MCF 10A (cell line): ENCODE results near the gene OLFM3. TPM values are rescaled to one million over a fixed set of nuclear protein-coding genes. Genes with fewer than 3 reads are reported as not detected.

Source experiments
- BruUV-seq: library from RNA; stranded (reverse); fragments of 400-500 nt; replicated peaks from 2 replicates; lab custom pipeline; 2021; lab: Mats Ljungman, UMichigan
- CTCF ChIA-PET: fragments of 300-600 bp; sonication (Branson Sonifier 250); formaldehyde crosslinking; extraction: SDS; loops from one replicate; lab custom pipeline; 2021; ENCODE audit warnings: antibody characterized with exemption, inconsistent platforms; lab: Yijun Ruan, JAX
- POLR2A ChIA-PET: fragments of 300-600, 350-650 bp; sonication (Branson Sonifier 250); formaldehyde crosslinking; extraction: SDS; loops from one replicate; lab custom pipeline; 2020; ENCODE audit warnings: antibody characterized with exemption, inconsistent platforms; lab: Yijun Ruan, JAX
- DNase-seq: peaks from one replicate; pipeline ENCODE4 v3.0.0-alpha.2; 2018; ENCODE audit not compliant: unreplicated experiment
- H3K27ac Mint-ChIP-seq: one replicate; pipeline ENCODE4 v1.8.0; 2022; ENCODE audit warnings: mild to moderate bottlenecking, low read depth, mixed read lengths; ENCODE audit not compliant: unreplicated experiment
- H3K27me3 Mint-ChIP-seq: one replicate; pipeline ENCODE4 v1.8.0; 2022; ENCODE audit warnings: mixed read lengths; ENCODE audit not compliant: insufficient read depth, unreplicated experiment
- H3K36me3 Mint-ChIP-seq: one replicate; pipeline ENCODE4 v1.8.0; 2022; ENCODE audit warnings: mild to moderate bottlenecking, moderate library complexity, mixed read lengths; ENCODE audit not compliant: insufficient read depth, unreplicated experiment
- H3K4me1 Mint-ChIP-seq: one replicate; pipeline ENCODE4 v1.8.0; 2022; ENCODE audit warnings: mixed read lengths; ENCODE audit not compliant: insufficient read depth, unreplicated experiment
- H3K4me3 Mint-ChIP-seq: one replicate; pipeline ENCODE4 v1.8.0; 2022; ENCODE audit warnings: mild to moderate bottlenecking, moderate library complexity, mixed read lengths; ENCODE audit not compliant: unreplicated experiment
- H3K9me3 Mint-ChIP-seq: one replicate; pipeline ENCODE4 v1.8.0; 2022; ENCODE audit warnings: mixed read lengths; ENCODE audit not compliant: unreplicated experiment
- CTCF ChIP-seq: fragments of 200-600 bp; IDR thresholded peaks from one replicate; pipeline ENCODE4 v1.8.0; 2022; ENCODE audit warnings: antibody characterized with exemption, mild to moderate bottlenecking; ENCODE audit not compliant: unreplicated experiment
- intact Hi-C: fragments of 100-400 bp; cut with micrococcal nuclease; formaldehyde crosslinking; loops from 2 replicates; pipeline ENCODE4 v1.14.1; 2022
- total RNA-seq: library from RNA; stranded (reverse); gene quantifications from 2 replicates; pipeline ENCODE4 v1.2.3, GENCODE V29; 2022

Gene OLFM3
- total RNA-seq, 1 experiment from 2014 or later, result not detected

GRCh38 chr1:101992821-101993575 lies 3.7 kb downstream of the OLFM3 start:
- ChIA-PET POLR2A (no interaction called here), CTCF (interaction anchor here (0.5 kb wide), 1 partner anchor 617 kb away, joined by 3 read pairs; no protein-coding TSS in a partner anchor)
- no peak overlapping the region for H3K4me3 Mint-ChIP-seq
- no peak overlapping the region for H3K27ac Mint-ChIP-seq
- no peaks in the 10 kb centered on the region for H3K9me3 Mint-ChIP-seq
- peaks cover 51% of the 10 kb centered on the region for H3K27me3 Mint-ChIP-seq
- no peaks in the 10 kb centered on the region for H3K4me1 Mint-ChIP-seq
- intact Hi-C loops, result loop anchor here (1.0 kb wide), 1 partner anchor 198 kb away; no protein-coding TSS in a partner anchor
- BruUV-seq, result no TSS peak
- TF ChIP-seq CTCF, result no peak
- no peaks in the 10 kb centered on the region for H3K36me3 Mint-ChIP-seq
- no peak for DNase-seq

DNA sequence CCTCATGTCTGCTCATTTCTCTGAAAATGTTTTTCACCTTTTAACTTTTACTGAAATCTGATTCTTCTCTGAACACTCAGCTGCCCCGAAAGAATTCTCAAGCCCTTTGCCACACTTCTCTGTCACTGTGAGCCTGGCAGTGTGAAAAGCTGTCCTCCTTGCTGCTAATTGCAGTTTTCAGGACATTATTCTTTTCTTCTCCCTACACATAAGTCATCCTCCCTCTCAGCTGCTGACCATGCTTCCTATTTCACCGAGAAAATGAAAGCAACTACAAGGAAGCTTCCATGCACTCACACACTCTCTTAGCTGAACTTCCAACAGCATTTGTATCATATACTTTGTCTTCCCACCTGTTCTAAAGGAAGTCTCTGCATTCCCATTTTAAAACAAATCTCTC lies 15.8 kb downstream of the OLFM3 start:
- Mint-ChIP-seq H3K9me3 (no peaks in the 10 kb centered on the region), H3K27me3 (peaks cover 43% of the 10 kb centered on the region), H3K27ac (no peak overlapping the region), H3K36me3 (no peaks in the 10 kb centered on the region), H3K4me1 (no peaks in the 10 kb centered on the region), H3K4me3 (no peak overlapping the region)
- intact Hi-C loops, result loop anchor here (10.0 kb wide), 1 partner anchor 76 kb away; no protein-coding TSS in a partner anchor
- no peak for TF ChIP-seq CTCF
- ChIA-PET POLR2A (no interaction called here), CTCF (no interaction called here)
- DNase-seq, result no peak
- BruUV-seq, result no TSS peak

DNA sequence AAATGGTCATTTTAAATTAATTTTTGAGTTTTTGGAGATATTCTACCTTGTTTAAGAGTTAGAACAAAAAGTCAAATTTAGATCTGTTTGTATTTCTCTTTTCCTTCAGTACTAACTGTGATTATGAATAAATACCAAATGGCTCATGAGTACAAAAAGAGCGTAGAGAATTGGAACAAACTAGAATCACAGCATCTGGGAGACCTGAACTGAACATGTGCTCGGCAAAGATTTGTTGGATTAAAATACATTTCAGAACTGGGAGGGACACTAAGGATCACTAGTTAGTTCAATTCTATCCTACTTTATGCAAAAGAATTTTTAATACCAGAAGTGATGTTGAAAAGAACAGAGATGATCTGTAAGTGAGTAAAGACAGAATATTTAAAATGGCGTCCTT lies 19.5 kb downstream of the OLFM3 start:
- H3K9me3 Mint-ChIP-seq, result no peaks in the 10 kb centered on the region
- DNase-seq, result no peak
- no peak for TF ChIP-seq CTCF
- BruUV-seq, result no TSS peak
- POLR2A ChIA-PET, result no interaction called here
- H3K4me1 Mint-ChIP-seq, result no peaks in the 10 kb centered on the region
- CTCF ChIA-PET, result no interaction called here
- H3K36me3 Mint-ChIP-seq, result no peaks in the 10 kb centered on the region
- no peak overlapping the region for H3K27ac Mint-ChIP-seq
- intact Hi-C loops, result loop anchor here (10.0 kb wide), 2 partner anchors 152 to 198 kb away; no protein-coding TSS in a partner anchor
- H3K27me3 Mint-ChIP-seq, result peaks cover 66% of the 10 kb centered on the region
- no peak overlapping the region for H3K4me3 Mint-ChIP-seq

DNA sequence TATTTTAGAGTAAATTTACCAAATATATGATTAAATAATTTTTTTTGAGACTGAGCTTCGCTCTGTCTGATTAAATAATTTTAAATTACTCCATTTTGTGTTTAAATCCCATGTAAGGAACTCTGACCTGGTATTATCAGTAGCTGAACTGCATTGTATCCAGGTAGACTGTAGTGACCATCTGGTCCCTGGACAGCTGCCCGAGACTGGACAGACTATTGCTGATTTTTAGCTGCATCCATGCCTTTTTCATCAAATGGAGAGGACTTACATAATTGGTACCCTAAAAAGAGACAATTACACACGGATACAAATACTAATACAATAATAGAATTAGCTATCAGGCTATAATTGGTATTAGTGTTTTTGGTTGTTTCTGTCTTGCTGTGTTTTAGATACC lies 20.6 kb downstream of the OLFM3 start:
- Mint-ChIP-seq H3K9me3 (no peaks in the 10 kb centered on the region), H3K4me3 (no peak overlapping the region), H3K36me3 (no peaks in the 10 kb centered on the region), H3K4me1 (no peaks in the 10 kb centered on the region), H3K27ac (no peak overlapping the region), H3K27me3 (peaks cover 64% of the 10 kb centered on the region)
- POLR2A ChIA-PET, result interaction anchor here (0.6 kb wide), 1 partner anchor 60 kb away, joined by 3 read pairs; no protein-coding TSS in a partner anchor
- BruUV-seq, result no TSS peak
- no peak for TF ChIP-seq CTCF
- intact Hi-C loops, result loop anchor here (10.0 kb wide), 2 partner anchors 151 to 199 kb away; no protein-coding TSS in a partner anchor
- CTCF ChIA-PET, result interaction anchor here (1.4 kb wide), 1 partner anchor 456 kb away, joined by 8 read pairs; no protein-coding TSS in a partner anchor
- no peak for DNase-seq
